GM19467 (cell line): ENCODE results near the gene SCYGR3.
A peak's percentile ranks its signal among the peaks of the same experiment; 100 is the strongest.

ENCODE experiments used
- ATAC-seq: cut with Tn5 transposase; IDR thresholded peaks from one replicate; pipeline ENCODE4 v1.9.1; 2021; ENCODE audit warnings: mild to moderate bottlenecking, moderate library complexity; ENCODE audit not compliant: unreplicated experiment

The SCYGR3 gene, protein sequence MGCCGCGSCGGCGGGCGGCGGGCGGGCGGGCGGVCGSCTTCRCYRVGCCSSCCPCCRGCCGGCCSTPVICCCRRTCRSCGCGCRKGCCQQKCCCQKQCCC

DNA sequence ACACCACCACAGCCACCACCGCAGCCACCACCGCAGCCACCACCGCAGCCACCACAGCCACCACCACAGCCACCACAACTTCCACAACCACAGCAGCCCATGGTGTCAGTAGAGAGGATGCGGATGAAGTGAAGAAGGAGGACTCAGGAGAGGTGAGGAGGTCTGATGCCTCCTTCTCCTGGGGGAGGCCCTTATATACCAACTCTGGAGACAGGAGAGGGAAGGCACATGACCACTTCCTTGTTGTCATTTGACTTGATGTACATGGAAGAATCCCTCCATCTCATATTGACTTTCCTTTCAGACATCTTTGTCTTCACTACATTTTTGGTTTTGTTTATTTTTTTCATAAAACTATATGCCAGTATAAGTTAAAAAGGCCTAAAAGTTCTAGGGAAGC is at the start of gene SCYGR3:
SCYGR3 (minus strand) TSS at position 101 of the 400 bp plus-strand sequence; CDS start at position 101, 0 bp downstream.
- ATAC-seq, result no peak

DNA sequence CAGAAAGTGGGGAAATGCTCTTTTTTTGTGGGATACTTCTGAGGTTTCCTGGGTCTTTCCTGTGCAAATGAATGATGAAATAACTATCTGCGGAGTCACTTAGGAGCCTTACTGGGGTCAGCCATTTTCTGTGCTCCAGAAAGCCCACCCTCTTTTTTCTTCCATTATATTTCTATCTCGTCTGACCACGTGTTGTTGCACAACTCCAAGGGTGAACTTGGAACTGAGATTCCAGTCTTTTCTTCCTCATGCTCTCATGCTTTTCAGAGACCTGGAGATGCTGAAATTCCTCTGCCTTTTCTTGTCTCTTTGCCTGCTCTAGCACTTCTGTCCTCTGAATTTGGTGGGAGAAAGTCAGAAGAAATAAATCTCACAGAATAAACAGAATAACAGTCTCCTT is 47.2 kb upstream of the SCYGR3 start:
- ATAC-seq, result no peak

DNA sequence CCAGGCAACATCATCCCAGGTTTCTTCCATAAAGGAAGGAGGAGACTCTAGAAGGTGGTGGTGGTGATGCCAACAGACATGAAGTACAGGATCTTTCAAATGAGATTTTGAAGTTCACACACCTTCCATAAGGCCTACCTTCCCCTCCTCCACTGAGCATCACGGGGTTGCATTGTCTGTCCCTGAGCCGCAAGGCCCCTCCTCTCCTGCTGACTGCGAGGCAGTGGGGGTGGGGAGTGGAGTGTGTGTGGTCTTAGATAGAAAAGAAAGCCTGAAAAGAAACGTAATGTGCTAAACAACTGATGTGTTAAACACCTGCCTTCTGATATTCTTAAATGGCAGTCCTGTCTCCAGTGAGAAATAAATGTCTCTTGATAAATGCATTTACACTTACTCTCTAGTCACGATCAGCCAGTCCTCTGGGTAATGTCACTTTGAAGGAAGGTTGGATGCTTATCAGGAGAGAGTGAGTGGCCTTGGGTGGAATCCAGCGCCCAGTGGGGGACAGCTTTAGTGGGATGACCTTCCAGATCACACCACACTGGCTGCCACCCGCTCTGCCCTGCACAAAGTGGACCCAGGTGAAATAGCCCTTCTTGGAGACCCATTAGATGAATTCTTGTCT is 46.5 kb upstream of the SCYGR3 start:
- ATAC-seq, result no peak

DNA sequence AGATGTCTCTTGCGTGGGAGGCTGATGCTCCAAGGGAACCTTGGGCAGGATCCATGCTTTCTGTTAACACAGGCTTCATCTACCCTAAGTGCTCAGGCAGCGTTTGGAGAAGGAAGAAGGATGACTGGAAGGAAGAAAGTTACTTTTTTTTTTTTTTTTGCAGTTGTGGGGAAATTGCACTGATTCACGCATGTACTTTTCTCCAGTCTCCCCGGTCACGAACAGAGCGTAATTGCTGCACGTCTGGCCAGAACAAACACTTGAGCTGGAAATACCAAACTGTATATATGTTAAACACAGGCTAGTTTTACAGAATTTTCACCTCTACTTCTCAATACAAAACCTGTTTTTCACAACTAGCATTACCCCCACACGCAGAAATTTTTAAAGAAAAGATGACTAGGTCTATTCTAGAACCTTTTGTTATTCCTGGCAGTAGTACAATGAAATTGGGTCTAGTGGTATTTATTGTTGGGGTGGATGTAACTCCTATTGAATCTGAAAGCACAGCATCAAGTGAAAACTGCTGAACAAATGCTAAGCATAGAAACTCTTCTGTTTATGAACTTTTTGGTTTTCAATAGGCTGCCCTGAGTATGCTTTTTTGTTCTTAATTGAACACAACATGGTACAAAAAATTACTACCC is 42.7 kb upstream of the SCYGR3 start:
- ATAC-seq, result no peak

DNA sequence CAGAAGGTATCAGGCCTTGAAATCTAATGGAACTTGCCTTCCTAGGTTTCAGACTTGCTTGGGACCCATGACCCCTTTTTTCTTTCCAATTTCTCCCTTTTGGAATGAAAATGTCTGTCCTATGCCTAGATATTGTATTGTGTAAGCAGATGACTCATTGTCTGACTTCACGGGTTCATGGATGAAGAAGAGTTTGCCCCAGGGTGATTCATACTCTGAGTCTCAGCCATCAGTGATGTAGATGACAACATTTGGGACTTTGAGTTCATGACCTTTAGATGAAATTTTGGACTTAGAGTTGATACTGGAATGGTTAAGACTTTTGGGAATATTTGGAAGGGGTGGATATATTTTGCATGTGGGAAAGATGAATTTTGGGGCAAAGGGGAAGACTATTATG is 40.8 kb upstream of the SCYGR3 start:
- ATAC-seq, result no peak

DNA sequence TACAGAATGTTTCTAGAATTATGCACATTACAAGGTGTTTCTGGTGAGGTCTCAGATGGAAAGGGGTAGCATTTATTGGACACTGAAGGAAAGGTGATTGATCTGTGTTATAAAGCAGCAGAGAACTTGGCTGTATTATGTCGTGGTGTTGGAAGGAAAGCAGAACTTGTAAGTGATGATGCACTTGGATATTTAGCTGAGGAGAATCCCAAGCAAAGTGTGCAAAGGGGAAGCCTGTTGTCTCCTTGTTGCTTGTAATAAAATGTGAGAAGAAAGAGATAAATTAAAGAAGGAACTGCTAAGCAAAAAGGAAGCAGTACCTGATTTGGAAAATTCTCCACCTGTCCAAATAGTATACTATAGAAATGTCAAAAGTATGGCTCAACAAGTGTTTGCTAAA is 39.8 kb upstream of the SCYGR3 start:
- no peak for ATAC-seq

DNA sequence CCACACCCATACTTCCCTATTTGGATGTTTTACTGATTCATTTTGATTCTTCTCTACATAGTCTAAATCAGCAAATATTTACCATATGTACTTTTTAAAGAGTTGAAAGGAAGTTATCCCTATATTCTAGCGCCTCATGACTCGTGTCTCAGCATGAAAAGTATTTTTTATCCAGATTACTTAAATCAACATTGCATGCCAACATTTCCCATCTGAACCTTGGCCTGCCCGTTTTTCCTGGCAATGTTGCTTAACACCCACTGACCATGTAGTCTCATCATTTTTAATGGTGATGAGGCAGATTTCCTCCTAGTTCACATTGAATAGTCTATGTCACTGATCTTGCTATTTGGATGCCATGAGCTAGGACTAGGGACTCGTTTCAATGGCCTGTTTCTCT is 38.8 kb upstream of the SCYGR3 start:
- ATAC-seq, result no peak

DNA sequence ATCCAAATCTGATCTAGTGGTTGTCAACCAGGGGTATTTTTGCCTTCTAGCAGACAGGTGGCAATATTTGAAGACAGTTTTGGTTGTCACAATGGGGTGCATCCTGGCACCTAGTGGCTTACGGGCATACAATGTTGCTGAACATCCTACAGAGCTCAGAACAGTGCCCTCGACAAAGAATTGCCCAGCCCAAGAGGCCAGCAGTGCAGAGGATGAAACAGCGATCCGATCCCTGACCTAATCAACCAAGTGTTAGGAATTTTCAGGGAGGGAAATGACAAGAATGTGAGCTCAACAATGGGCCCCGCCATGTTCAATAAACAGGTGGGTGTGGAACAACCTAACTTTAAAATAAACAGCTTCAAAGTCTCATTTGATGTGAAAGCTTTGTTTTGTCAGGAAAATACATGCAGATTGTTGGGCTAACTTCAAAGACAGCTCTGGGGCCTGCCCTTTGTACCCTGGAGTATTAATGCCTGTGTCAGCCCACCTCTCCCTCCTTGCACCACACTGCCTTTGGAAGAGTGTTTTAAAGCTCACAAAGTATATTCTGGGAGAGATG is 29.4 kb upstream of the SCYGR3 start:
- no peak for ATAC-seq

DNA sequence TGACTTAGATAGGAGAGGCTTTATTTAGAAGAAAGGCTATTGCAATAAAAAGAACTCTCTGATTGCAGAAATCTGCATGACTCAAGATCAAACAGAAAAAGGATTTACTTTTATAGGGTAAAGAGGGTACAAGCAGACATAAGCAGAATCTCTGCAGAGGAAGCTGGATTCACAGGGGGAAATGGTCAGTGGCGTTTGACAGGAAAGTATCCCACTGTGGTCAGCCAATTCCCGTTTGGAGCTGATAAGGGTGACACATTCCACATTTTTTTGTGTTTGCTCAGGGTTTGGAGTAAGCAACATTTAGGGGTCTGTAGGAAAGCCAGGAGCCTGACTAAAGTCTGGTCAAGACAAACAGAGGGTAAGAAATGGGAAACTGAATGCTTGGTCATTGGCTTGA is 28.0 kb upstream of the SCYGR3 start:
- ATAC-seq, result no peak

DNA sequence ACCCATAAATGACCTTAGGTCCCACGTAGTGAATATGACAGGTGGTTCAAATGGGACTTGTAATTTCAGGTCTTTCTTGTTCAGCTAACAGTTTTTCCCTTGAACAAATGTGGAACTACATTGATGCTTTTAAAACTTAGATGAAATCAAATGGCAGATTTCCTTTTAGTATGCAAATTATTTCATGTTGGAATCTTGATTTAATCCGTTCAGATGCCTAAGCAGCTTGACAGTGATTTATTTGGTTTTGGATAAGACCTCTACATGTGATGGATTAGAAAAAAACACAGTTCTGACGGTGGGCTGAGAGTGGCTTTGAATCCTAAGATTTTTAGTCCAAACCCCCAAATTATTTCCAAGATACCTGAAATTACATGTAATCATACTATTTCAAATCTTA is 19.6 kb upstream of the SCYGR3 start:
- ATAC-seq, result no peak

DNA sequence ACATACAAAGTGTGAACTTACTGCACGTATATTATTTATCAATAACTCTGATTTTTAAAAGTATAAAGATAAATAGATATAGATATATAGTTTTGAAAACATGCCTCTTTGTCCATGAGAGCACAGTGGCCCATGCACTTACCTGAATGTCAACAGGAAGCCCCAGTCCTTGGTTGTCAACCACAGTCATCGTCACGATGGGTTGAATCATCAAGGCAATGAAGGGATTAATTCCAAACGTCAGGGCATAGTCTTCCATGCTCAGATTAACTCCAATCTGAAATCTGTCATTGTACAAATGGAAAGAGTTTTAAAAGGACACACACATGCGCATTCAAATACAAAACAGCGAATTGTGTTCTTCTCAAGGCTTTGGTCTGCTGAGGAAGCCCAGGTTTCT is 18.2 kb upstream of the SCYGR3 start:
- ATAC-seq, result no peak

DNA sequence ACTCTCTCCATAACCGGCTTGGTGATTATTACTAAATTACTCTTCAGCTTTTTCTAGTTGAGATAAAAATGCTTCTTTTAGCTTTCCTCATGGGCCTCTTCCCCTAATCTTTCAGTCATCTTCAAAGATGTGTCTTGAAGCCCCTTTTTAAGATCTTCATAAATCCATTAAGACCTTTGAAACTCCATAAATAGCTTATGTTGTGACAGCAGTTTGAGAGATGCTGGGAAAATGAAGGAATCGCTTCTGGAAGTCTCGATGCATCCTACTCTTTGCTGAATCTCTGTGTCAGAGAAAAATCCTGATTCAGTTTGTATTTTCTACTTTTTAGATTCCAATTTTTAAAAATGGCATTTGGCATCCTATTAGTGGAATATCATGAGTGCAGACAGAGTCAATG is 15.7 kb upstream of the SCYGR3 start:
- ATAC-seq, result no peak

DNA sequence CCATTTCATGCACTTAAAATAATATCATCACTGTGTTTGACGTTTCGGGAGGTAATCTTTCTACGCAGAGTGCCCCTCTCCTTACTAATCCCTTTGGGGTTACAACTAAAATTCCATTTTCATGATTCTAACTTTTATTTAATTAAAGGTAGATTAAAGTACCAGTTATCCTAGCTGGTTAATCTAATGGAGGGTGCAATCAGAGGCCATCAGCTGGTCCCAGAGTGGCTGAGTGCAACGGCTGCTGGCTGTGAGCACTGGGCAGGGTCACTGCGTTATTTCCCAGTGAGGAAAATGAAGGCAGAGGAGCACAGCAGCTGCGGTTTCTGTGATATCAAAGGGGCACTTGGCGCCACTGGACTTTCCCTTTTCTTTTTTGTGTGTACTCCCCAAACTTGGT is 14.8 kb upstream of the SCYGR3 start:
- no peak for ATAC-seq

DNA sequence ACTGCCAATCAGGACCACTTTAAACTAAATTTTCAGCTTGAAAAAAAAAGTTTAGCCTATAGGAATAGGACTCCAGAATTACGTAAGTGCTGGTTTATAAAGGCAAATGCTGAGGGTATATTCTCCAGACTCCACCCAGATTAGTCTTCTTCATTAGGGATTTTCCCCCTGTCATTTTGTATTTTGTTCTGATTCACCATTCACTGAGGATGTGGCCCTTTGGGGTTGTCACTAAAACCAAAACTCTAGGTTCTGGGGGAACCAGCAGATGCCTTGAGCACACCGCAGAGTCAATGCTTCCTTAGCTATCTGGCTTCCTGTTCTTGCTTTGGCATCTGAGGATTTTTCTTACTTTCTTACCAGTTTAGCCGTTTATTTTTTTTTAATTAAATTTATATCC is 13.1 kb upstream of the SCYGR3 start:
- ATAC-seq, result peak; percentile 69

DNA sequence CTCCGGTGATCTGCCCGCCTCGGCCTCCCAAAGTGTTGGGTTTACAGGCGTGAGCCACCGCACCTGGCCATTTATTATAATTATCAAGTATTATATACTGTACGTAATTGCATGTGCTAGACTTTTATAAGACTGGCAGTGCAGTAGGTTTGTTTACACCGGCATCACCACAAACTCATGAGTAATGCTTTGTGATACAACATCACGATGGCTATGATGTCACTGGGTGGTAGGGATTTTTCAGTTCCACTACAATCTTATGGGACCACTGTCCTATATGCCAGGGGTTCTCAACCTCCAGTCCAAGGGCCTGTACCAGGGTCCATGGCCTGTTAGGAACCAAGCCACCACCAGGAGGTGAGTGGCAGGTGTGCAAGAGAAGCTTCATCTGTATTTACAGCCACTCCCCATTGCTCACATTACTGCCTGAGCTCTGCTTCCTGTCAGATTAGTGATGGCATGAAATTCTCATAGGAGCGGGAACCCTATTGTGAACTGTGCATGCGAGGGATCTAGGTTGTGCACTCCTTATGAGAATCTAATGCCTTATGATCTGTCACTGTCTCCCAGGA is 12.0 kb upstream of the SCYGR3 start:
- no peak for ATAC-seq

DNA sequence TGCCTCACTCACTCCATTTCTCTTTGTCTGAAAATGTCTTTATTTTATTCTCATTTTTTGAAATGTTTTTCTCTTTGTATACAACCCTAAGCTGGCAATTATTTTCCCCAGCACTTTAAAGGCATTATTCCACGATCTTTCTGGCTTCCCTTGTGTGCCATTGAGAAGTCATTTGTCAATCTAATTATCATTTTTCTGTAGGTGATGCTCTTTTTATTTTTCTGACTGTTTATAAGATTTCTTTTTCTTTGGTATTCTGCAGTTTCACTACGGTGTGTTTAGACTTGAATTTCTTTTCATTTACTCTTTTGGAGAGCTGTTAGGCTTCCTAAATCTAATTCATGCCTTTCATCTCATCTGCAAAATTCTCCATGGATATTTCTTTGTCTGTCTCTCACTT is 10.8 kb upstream of the SCYGR3 start:
- no peak for ATAC-seq

DNA sequence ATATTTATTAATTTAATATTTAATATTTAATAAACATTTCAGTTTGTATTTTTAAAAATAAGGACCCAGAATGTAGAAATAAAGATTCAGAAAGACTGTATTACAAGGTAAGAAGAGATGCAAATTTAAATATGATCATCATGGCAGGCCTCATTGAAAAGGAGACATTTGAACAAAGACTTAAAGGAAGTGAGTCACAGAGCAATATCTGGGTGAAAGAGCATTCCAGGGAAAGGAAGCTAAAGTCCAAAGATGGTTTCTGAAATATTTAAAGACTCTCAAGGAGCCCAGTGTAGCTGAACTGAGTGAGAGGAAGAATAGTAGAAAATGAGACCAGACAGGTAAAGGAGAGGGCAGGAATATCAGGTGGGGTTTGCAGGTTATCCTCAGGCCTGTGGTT is 8.6 kb upstream of the SCYGR3 start:
- ATAC-seq, result no peak

DNA sequence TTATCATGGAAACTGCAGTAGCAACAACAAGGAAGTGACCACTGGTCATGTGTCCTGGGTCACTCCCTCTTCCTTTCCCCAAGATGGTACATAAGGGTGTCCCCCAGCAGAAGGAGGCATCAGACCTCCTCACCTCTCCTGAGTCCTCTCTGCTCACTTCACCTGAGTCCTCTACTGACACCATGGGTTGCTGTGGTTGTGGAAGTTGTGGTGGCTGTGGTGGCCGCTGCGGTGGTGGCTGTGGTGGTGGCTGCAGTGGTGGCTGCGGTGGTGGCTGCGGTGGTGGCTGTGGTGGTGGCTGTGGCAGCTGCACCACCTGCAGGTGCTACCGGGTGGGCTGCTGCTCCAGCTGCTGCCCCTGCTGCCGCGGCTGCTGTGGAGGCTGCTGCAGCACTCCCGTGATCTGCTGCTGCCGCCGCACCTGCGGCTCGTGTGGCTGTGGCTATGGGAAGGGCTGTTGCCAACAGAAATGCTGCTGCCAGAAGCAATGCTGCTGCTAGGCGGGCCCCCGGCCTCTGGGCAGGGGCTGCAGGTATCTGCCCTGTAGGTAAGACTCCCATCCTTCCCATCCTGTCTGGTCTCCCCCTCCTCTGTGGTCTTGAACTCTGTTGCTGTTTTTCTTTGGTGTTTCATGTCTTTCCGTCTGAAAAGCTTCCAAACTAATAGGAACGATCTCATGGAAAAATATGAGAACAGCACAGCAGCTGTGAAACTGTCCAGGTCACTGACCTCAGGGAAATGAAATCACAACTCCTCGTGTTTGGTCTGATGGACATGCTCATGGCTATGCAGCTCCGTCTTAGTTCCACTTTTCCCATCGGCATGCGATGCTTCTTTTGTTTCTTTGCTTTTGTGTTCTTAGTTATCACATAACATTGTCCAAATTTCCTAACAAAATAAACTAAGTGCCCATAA is 2.9 kb upstream of the SCYGR3 start, which contains the start of gene SCYGR4:
SCYGR4 (plus strand) TSS at position 183 of the 915 bp plus-strand sequence; CDS start at position 183, 0 bp downstream.
- no peak for ATAC-seq

DNA sequence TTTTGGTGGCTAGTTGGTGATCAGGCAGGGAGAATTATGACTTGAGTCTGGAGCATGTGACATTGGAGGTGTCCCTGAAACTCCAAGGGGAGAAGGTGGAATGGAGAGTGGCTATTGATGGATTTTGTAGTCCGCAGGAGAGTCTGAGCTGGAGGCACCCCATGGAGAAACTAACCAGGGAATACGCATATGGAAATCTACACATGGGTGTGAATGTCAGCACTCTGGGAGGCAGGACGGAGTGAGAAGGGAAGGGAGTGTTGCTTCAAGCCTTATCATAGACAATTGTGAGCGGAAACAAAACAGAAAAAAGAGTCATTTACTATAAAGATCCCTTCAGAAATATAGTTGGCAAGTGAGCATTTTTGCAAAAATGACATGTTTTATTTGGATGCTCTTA is 2.0 kb upstream of the SCYGR3 start:
- ATAC-seq, result no peak

DNA sequence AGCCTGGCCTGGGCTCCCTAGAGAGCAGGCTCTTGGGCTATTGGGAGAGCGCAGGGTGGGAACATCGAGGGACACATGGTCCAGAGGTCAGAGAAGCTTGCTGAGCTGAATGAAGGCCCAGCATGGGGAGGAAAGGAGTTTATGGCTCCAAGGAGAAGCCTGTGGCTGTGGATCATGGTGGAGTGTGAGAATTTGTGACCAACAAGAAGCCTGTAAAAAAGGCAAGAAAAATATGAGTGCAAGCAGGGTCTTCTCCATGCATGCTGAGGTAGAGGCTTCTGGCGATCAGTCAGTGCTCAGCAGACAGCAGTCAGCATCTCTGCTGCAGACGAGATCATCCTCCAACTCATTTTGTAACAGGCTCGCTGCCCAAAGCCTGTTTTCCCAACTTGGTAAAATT is 1.3 kb upstream of the SCYGR3 start:
- ATAC-seq, result no peak

DNA sequence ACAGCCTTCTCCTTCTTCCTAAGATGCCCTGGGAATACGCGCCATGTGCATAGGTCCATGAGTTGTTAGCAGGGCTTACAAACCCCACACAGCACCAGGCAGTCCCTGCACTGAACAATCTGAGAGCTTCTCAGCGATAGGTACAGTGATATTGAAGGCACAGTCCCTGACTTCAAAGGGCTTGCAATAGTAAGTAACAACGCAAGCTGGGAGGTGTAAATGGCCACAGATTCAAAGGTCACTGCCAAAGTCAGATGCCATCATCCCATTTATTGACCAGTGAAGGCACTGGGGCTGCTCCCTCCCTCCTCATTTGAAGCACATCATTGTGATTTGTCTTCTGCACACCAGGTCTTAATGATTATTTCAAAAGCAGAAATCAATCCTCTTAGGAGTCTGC is 541 bp upstream of the SCYGR3 start:
- no peak for ATAC-seq
